Right cardiac atrium (tissue), 5 donors: Measurements from ENCODE around the gene SBK1. TPM values are rescaled to one million over a fixed set of nuclear protein-coding genes. Genes with fewer than 3 reads are reported as not detected.
A peak's percentile ranks its signal among the peaks of the same experiment; 100 is the strongest.
"Not testable (repeated sequence)": the region's sequence is repeated elsewhere in the genome, so short reads cannot be mapped to it uniquely, and the experiment has no call there.

Source experiments
- ATAC-seq, 2 donors: fragments of 200-7000 bp; cut with Tn5 transposase; one replicate each; pipeline versions ENCODE4 v1.8.0 to v1.9.1; 2020; ENCODE audit warnings: moderate library complexity in 2 of 2, mild to moderate bottlenecking in 1 of 2
- DNase-seq, 3 donors: peaks; one replicate each; pipeline ENCODE4 v3.0.0-alpha.2; 2020
- H3K27ac ChIP-seq: one replicate; pipeline ENCODE4 v1.5.1; 2013; ENCODE audit warnings: mild to moderate bottlenecking, low read length, control low read depth, moderate library complexity
- H3K27me3 ChIP-seq: one replicate; pipeline ENCODE4 v1.6.1; 2013; ENCODE audit not compliant: control insufficient read depth, insufficient read depth
- H3K4me1 ChIP-seq: one replicate; pipeline ENCODE4 v1.6.1; 2013; ENCODE audit warnings: low read length; ENCODE audit not compliant: control insufficient read depth, insufficient read depth
- H3K4me3 ChIP-seq: one replicate; pipeline ENCODE4 v1.5.1; 2013; ENCODE audit warnings: low read length, control low read depth
- H3K9me3 ChIP-seq: one replicate; pipeline ENCODE4 v1.6.1; 2013; ENCODE audit warnings: low read length; ENCODE audit not compliant: control insufficient read depth
- WGBS: extraction: QIAGEN DNeasy Blood & Tissue Kit; methylation state at CpG from one replicate; pipeline ENCODE4 v1.1.7; 2013; 5-methylcytosine and 5-hydroxymethylcytosine counted together
- intact Hi-C, 4 donors: fragments of 100-400 bp; cut with DNase I; formaldehyde crosslinking; loops; one replicate each; pipeline versions ENCODE4 v1.11.0 to v1.14.0; 2022 to 2023
- polyA plus RNA-seq: library from polyadenylated mRNA; stranded (reverse); fragments of 200-250 nt; gene quantifications from one replicate; pipeline ENCODE4 v1.2.3, GENCODE V29; 2013
- total RNA-seq, 4 donors: library from RNA; stranded (reverse); fragmentation: NEBNext Ultra II Directional; extraction: Animal tissue kit (Norgen Biotek cat#: 25700); gene quantifications; one replicate each; pipeline ENCODE4 v1.2.1, GENCODE V29; 2021
- donor health status: healthy with polysubstance abuse.
- donor health status: DM: no; HTN: yes; CAD: no.
- donor health status: DM: no; HTN: no; CAD: no.
- donor health status: DM: no; HTN: yes; CAD: no; lungs with severe emphysema.
- donor health status: DM: yes; HTN: yes; CAD: no.

SBK1 gene
- total and polyA plus RNA-seq, 5 donors = 0.19 to 1.3 (median 1.2) TPM

DNA sequence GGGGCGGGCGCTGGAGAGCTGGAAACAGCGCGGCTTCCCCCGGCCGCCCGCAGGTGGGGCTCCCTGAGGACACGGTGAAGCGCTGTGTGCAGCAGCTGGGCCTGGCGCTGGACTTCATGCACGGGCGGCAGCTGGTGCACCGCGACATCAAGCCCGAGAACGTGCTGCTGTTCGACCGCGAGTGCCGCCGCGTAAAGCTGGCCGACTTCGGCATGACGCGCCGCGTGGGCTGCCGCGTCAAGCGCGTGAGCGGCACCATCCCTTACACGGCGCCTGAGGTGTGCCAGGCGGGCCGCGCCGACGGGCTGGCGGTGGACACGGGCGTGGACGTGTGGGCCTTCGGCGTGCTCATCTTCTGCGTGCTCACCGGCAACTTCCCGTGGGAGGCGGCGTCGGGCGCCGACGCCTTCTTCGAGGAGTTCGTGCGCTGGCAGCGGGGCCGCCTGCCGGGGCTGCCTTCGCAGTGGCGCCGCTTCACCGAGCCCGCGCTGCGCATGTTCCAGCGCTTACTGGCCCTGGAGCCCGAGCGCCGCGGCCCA, 27.8 kb downstream of the SBK1 start:
- intact Hi-C loops = no loop called here
- Histone ChIP-seq H3K9me3 (no peaks in the 10 kb centered on the region), H3K27ac (no peak overlapping the region), H3K4me1 (no peaks in the 10 kb centered on the region), H3K4me3 (no peak overlapping the region), H3K27me3 (no peaks in the 10 kb centered on the region)
- DNase-seq (no peak), ATAC-seq (no peak)
- WGBS = 97% methylated on average over 73 of the region's 73 CpGs

DNA sequence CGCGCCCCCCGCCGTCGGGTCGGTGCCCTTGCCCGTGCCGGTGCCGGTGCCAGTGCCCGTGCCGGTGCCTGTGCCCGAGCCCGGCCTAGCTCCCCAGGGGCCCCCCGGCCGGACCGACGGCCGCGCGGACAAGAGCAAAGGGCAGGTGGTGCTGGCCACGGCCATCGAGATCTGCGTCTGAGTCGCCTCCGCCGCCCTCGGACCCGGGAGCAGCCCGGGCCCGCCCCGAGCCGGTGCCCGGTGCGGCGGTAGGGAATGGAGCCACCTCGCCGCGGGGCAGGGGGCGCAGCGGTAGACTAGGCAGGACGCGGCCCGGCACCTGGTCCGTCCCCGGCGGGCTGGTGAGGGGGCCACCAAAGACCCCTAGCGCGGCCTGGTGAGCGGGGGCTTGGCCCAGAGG, 28.4 kb downstream of the SBK1 start:
- no peak for ATAC-seq
- no peak overlapping the region for H3K4me3 ChIP-seq
- no peaks in the 10 kb centered on the region for H3K4me1 ChIP-seq
- no peak for DNase-seq
- H3K27ac ChIP-seq = no peak overlapping the region
- no peaks in the 10 kb centered on the region for H3K27me3 ChIP-seq
- intact Hi-C loops = no loop called here
- no peaks in the 10 kb centered on the region for H3K9me3 ChIP-seq
- 95% methylated on average over 49 of the region's 49 CpGs for WGBS

DNA sequence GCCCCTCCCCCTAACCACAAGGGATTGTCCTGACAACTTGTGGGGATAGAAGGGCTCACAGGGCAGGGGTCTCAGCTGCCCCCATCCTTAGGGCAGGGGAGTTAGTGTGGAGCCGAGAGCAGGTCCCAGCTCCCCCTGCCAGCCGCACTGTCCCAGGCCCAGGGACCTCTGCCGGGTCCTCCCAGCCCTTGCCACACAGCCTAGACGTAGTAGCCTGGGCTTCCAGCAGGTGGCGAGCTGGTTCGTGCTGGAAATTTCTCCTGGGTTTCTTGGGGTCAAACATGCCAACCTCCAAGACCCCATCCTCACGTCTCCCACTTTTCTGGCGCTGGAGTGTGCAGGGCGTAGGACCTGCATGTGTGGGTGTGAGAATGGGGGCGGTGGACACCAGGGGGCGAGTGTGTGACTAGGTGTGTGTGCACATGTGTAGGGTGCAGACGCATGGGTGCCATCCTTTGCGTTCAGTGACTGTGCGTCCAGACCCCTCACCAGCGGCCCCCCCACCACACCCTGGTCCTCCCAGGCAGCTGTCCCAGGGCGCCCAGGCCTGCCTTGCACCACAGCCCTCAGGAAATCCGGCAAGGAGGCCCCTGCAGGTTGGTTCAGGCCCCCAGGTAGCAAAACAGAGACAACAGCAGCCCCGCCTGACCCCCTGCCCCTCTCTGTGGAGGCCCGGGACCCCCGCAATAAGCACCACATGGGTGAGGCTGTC, 29.5 kb downstream of the SBK1 start:
- peak in 1 of 2 donors; percentile 28 for ATAC-seq
- WGBS = 65% methylated on average over 20 of the region's 20 CpGs
- DNase-seq = no peak

DNA sequence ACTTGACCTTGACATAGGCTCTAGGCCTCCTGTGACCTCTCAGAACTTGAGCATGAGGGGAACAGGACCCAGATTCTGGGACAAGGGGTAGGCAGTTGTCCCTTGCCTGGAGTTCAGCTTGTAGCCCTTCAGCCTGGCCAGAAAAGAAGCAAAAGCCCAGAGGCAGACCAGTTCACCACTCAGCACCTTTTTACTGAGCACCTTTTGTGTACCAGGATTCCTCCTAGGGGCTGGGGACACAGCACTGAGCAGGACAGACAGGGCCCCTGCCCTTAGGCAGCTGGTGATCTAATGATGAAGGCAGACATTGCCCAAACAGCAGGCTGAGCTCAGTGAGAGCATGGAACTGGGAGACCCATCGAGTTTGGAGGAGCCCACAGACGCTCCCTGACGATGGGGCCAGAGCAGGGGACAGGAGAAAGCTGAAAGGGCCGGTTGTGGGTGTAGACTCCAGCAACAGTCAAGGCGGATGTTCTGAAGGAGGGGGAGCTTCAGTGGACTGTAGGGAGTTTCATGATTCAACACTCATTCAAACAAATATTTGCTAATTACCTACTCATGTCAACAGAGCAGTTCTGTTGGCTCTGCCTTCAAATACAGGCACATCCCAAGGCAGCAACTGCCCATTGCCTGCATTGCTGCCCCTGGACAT, 32.0 kb downstream of the SBK1 start:
- intact Hi-C loops = no loop called here
- no peak for ATAC-seq
- no peaks in the 10 kb centered on the region for H3K9me3 ChIP-seq
- H3K4me3 ChIP-seq = no peak overlapping the region
- H3K4me1 ChIP-seq = no peaks in the 10 kb centered on the region
- DNase-seq = no peak
- H3K27ac ChIP-seq = no peak overlapping the region
- 70% methylated on average over 5 of the region's 5 CpGs for WGBS
- no peaks in the 10 kb centered on the region for H3K27me3 ChIP-seq

More for the DNA sequence above, 29.5 kb downstream of the SBK1 start:
- Histone ChIP-seq H3K4me1 (no peaks in the 10 kb centered on the region), H3K27ac (no peak overlapping the region), H3K4me3 (no peak overlapping the region), H3K9me3 (no peaks in the 10 kb centered on the region), H3K27me3 (no peaks in the 10 kb centered on the region)
- intact Hi-C loops = no loop called here

DNA sequence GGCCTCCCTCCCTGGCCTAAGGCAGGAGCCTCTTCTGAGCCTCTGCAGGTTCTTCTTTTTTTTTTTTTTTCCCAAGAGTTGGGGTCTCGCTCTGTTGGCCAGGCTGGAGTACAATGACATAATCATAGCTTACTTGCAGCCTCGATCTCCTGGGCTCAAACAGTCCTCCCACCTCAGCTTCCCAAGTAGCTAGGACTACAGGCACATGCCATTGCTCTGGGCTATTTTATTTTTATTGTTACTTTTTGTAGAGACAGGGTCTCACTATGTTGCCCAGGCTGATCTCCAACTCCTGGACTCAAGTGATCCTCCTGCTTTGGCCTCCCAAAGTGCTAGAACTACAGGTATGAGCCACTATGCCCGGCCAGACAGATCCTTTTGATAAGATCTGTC, 32.6 kb downstream of the SBK1 start:
- 83% methylated on average over 3 of the region's 3 CpGs for WGBS
- Histone ChIP-seq H3K4me1 (no peaks in the 10 kb centered on the region), H3K27me3 (no peaks in the 10 kb centered on the region), H3K4me3 (no peak overlapping the region), H3K27ac (no peak overlapping the region), H3K9me3 (no peaks in the 10 kb centered on the region)
- ATAC-seq (no peak), DNase-seq (no peak)
- intact Hi-C loops = no loop called here

DNA sequence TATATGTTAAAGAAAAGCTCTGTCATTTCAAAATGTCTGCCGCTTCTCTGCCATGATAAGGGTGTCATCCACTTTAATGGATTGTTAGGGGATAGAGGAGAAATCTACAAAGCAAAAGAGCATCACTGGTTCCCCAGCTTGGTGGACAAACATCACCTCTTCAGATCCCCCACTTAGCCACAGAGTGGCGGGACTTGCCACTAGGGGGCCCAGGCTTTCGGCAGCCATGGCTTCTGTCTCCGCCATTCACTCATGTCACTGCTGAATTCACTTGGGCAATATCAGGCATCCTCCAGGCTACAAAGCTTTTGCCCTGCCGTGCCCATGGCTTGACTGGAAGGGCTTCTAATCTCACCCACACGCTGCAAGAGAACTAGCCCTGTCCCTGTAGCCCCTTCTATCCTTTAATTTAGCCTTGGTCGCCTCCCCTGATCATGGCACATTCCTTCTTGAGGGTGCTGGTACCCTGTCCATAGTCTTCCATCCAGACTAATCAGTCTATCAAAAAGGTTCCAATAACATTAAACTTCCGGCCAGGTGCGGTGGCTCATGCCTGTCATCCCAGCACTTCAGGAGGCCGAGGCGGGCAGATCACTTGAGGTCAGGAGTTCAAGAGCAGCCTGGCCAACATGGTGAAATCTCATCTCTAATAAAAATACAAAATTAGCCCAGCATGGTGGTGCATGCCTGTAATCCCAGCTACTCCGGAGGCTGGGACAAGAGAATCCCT, 34.7 kb downstream of the SBK1 start:
- intact Hi-C loops = no loop called here
- WGBS = 50% methylated on average over 12 of the region's 12 CpGs
- Histone ChIP-seq H3K4me1 (no peaks in the 10 kb centered on the region), H3K27me3 (no peaks in the 10 kb centered on the region), H3K9me3 (no peaks in the 10 kb centered on the region), H3K4me3 (no peak overlapping the region), H3K27ac (no peak overlapping the region)
- ATAC-seq (peak; percentile 76 to 80), DNase-seq (peak; percentile 27 to 80 (median 74))

DNA sequence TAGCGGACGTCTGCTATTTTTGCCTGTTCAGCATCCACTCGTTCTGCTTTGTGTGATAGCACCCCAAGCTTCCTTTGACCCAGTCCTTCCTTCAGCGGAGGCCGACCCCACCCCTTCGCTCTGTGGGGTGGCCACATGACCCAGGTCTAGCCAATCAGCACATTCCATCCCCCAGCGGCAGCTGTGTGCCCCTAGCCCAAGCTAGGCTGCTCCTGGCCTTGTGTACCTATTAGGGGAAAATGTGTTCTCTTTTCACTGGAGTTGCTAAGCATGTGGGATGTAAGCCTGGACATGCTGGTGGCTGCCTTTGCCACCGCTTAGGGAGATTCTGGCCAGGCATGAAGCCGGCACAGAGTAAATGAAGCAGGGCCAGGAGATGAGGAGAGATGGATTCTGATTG, 37.9 kb downstream of the SBK1 start:
- H3K4me3 ChIP-seq, intact Hi-C loops, ATAC-seq, DNase-seq, H3K9me3 ChIP-seq, H3K27me3 ChIP-seq, H3K27ac ChIP-seq, H3K4me1 ChIP-seq: not testable (repeated sequence)
- 19% methylated on average over 7 of the region's 9 CpGs for WGBS

DNA sequence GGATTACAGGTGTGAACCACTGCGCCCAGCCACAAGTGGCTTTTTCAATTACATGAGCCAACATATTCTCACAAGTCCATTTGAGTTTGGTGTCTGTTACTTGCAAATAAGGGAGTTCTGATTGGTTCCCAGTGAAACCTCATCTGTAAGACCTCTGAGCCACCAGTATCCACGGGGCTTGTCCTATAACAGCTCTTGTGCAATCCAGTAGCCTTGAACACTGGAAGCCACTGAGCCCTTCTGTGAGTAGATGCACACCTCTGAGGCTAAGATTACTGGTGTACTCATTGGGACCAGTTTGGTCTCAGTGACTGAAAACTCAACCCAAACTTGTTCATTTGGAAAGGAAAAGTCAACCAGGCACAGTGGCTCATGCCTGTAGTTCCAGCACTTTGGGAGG, 38.7 kb downstream of the SBK1 start:
- H3K4me1 ChIP-seq, H3K4me3 ChIP-seq, H3K27ac ChIP-seq, DNase-seq, intact Hi-C loops, H3K9me3 ChIP-seq, ATAC-seq, H3K27me3 ChIP-seq: not testable (repeated sequence)
- WGBS = 70% methylated on average over 2 of the region's 2 CpGs

DNA sequence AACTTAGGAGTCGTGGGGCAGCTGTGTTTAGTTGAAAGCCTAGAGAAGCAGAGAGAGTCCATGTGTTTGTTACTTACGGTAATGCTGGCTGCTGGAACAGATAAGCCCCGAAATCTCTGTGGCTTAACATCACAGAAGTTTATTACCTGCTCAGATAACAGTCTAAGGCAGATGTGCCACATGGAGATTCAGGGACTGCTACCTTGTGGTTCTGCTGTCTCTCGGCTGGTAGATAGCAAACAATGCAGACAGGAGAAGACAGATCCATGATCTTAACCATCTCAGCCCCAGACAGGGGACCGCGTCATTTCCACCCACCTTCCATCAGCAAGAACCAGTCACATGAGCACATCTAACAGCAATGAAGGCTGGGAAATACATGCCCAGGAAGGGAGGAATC, 40.3 kb downstream of the SBK1 start:
- H3K27ac ChIP-seq, DNase-seq, ATAC-seq, H3K9me3 ChIP-seq, H3K4me3 ChIP-seq, H3K27me3 ChIP-seq, intact Hi-C loops, H3K4me1 ChIP-seq: not testable (repeated sequence)
- 65% methylated on average over 6 of the region's 6 CpGs for WGBS

DNA sequence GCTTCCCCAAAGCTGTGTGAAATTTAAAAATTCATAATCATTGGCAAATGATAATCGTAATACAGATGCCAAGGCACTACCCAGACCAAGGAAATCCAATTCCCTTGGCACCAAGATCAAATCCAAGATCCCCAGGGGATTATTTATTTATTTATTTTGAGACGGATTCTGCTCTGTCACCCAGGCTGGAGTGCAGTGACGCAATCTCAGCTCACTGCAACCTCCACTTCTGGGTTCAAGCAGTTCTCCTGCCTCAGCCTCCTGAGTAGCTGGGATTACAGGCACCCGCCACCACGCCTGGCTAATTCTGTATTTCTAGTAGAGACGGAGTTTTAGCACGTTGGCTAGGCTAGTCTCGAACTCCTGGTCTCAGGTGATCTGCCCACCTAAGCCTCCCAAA, 43.4 kb downstream of the SBK1 start:
- not testable (repeated sequence) for ATAC-seq

More for the DNA sequence above, 43.4 kb downstream of the SBK1 start:
- DNase-seq, H3K27ac ChIP-seq, H3K27me3 ChIP-seq, H3K4me1 ChIP-seq, intact Hi-C loops, H3K9me3 ChIP-seq, H3K4me3 ChIP-seq: not testable (repeated sequence)
- WGBS = 82% methylated on average over 8 of the region's 8 CpGs
